GM12878 (cell line): ENCODE data around the gene ROCK2. TPM values are rescaled to one million over a fixed set of nuclear protein-coding genes. Genes with fewer than 3 reads are reported as not detected.

Experiments
- BMI1 ChIP-seq: fragments of 450-650 bp; IDR thresholded peaks from 2 replicates; pipeline ENCODE4 v1.6.1; 2016; ENCODE audit warnings: mild to moderate bottlenecking, moderate library complexity, borderline replicate concordance
- E2F8 ChIP-seq: fragments of 450-650 bp; IDR thresholded peaks from 2 replicates; pipeline ENCODE4 v1.6.1; 2018; ENCODE audit warnings: mild to moderate bottlenecking, low read depth, moderate library complexity; ENCODE audit not compliant: partially characterized antibody
- IKZF2 ChIP-seq, 2 experiments: fragments of 450-650 bp; IDR thresholded peaks; 2 replicates each; pipeline ENCODE4 v1.6.1; 2017; ENCODE audit warnings: mild to moderate bottlenecking in 2 of 2, moderate library complexity in 2 of 2
- MEF2B ChIP-seq: fragments of 450-650 bp; IDR thresholded peaks from 2 replicates; pipeline ENCODE4 v1.6.1; 2018; ENCODE audit warnings: mild to moderate bottlenecking, moderate library complexity; ENCODE audit not compliant: partially characterized antibody, poor library complexity, severe bottlenecking
- SIN3A ChIP-seq: IDR thresholded peaks from 2 replicates; pipeline ENCODE4 v1.6.1; 2012; ENCODE audit warnings: low read depth, low read length, improper control_type of control experiment
- TCF3 ChIP-seq: IDR thresholded peaks from 2 replicates; pipeline ENCODE4 v1.6.1; 2012; ENCODE audit warnings: low read depth, mild to moderate bottlenecking, low read length, borderline replicate concordance; ENCODE audit not compliant: insufficient read depth
- polyA plus RNA-seq, 11 experiments: library from polyadenylated mRNA; depleted of rRNA in 4 of 11; unstranded in 6 of 11; stranded (reverse) in 5 of 11; fragments of >200 nt; fragmentation: Nextera tagmentation in 4 of 11; fragmentation: Illumina TruSeq in 1 of 11; extraction: Ambion mirVana in 4 of 11; extraction: Trizol in 1 of 11; gene quantifications; 1 replicate in 1 of 11; 2 replicates in 10 of 11; pipeline versions ENCODE4 v1.2.1 to v1.2.3, GENCODE V29; 2011 to 2016; ENCODE audit warnings: inconsistent platforms in 2 of 11, missing spikeins in 2 of 11, low read depth in 1 of 11
- total RNA-seq, 4 experiments: library from RNA; depleted of rRNA in 3 of 4; stranded (reverse); fragments of >200 nt in 3 of 4; fragmentation: Illumina TruSeq in 1 of 4; extraction: Trizol in 1 of 4; gene quantifications; 2 replicates each; pipeline versions ENCODE4 v1.2.1 to v1.2.3, GENCODE V29; 2013 to 2021
- TF ChIP-seq, protein P1 (sequence below): IDR thresholded peaks from 2 replicates; pipeline ENCODE4 v1.6.1; 2012; ENCODE audit warnings: mild to moderate bottlenecking, low read depth, low read length

The ROCK2 gene
- total and polyA plus RNA-seq, 10 of the 15 experiments (the other 5 are each of a cell fraction or from before 2014, with no cell fraction given) = 4.6 to 22.1 (median 8.3) TPM

- no peak for TF ChIP-seq E2F8
- TF ChIP-seq MEF2B = no peak
- TF ChIP-seq BMI1 = no peak
- no peak for TF ChIP-seq TCF3
- TF ChIP-seq IKZF2 (IDR thresholded peaks at IDR 0.05) = no peak
- TF ChIP-seq, protein P1, sequence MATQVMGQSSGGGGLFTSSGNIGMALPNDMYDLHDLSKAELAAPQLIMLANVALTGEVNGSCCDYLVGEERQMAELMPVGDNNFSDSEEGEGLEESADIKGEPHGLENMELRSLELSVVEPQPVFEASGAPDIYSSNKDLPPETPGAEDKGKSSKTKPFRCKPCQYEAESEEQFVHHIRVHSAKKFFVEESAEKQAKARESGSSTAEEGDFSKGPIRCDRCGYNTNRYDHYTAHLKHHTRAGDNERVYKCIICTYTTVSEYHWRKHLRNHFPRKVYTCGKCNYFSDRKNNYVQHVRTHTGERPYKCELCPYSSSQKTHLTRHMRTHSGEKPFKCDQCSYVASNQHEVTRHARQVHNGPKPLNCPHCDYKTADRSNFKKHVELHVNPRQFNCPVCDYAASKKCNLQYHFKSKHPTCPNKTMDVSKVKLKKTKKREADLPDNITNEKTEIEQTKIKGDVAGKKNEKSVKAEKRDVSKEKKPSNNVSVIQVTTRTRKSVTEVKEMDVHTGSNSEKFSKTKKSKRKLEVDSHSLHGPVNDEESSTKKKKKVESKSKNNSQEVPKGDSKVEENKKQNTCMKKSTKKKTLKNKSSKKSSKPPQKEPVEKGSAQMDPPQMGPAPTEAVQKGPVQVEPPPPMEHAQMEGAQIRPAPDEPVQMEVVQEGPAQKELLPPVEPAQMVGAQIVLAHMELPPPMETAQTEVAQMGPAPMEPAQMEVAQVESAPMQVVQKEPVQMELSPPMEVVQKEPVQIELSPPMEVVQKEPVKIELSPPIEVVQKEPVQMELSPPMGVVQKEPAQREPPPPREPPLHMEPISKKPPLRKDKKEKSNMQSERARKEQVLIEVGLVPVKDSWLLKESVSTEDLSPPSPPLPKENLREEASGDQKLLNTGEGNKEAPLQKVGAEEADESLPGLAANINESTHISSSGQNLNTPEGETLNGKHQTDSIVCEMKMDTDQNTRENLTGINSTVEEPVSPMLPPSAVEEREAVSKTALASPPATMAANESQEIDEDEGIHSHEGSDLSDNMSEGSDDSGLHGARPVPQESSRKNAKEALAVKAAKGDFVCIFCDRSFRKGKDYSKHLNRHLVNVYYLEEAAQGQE = no peak
- TF ChIP-seq SIN3A = no peak
Observed at GRCh38 chr2:11157731-11158130, 186.7 kb downstream of the ROCK2 start (continued).
